RWPE2 (cell line): ENCODE results near the gene MAGI1.

ENCODE experiments used
- ATAC-seq: fragments of 200-7000 bp; cut with Tn5 transposase; 3 replicates; pipeline ENCODE4 v1.9.1; 2021; ENCODE audit warnings: low read depth
- DNase-seq: peaks from one replicate; pipeline ENCODE4 v3.0.0-alpha.2; 2020; ENCODE audit warnings: low spot score
- H3K27ac ChIP-seq: fragments of 450-650 bp; 2 replicates; pipeline ENCODE4 v1.5.1; 2017; ENCODE audit warnings: mild to moderate bottlenecking; ENCODE audit not compliant: poor library complexity, severe bottlenecking
- H3K27me3 ChIP-seq: fragments of 250-450 bp; sonication (Bioruptor Pico); 2 replicates; pipeline ENCODE4 v1.5.1; 2021; ENCODE audit warnings: mild to moderate bottlenecking, moderate library complexity; ENCODE audit not compliant: insufficient read depth, poor library complexity, severe bottlenecking
- H3K36me3 ChIP-seq: fragments of 250-450 bp; sonication (Bioruptor Pico); 2 replicates; pipeline ENCODE4 v1.5.1; 2020; ENCODE audit warnings: low read depth, mild to moderate bottlenecking, moderate library complexity
- H3K4me1 ChIP-seq: fragments of 250-450 bp; sonication (Bioruptor Pico); 2 replicates; pipeline ENCODE4 v1.5.1; 2021; ENCODE audit warnings: mild to moderate bottlenecking, moderate library complexity; ENCODE audit not compliant: insufficient read depth, poor library complexity, severe bottlenecking
- H3K4me3 ChIP-seq: fragments of 250-450 bp; sonication (Bioruptor Pico); 2 replicates; pipeline ENCODE4 v1.5.1; 2021; ENCODE audit warnings: mild to moderate bottlenecking, moderate library complexity; ENCODE audit not compliant: severe bottlenecking
- H3K9me3 ChIP-seq: fragments of 250-450 bp; sonication (Bioruptor Pico); 2 replicates; pipeline ENCODE4 v1.5.1; 2021; ENCODE audit warnings: mild to moderate bottlenecking, moderate library complexity; ENCODE audit not compliant: severe bottlenecking
- CTCF ChIP-seq: fragments of 450-650 bp; IDR thresholded peaks from one replicate; pipeline ENCODE4 v1.5.1; 2017; ENCODE audit warnings: mild to moderate bottlenecking, moderate library complexity; ENCODE audit not compliant: poor library complexity, severe bottlenecking

Gene MAGI1

DNA sequence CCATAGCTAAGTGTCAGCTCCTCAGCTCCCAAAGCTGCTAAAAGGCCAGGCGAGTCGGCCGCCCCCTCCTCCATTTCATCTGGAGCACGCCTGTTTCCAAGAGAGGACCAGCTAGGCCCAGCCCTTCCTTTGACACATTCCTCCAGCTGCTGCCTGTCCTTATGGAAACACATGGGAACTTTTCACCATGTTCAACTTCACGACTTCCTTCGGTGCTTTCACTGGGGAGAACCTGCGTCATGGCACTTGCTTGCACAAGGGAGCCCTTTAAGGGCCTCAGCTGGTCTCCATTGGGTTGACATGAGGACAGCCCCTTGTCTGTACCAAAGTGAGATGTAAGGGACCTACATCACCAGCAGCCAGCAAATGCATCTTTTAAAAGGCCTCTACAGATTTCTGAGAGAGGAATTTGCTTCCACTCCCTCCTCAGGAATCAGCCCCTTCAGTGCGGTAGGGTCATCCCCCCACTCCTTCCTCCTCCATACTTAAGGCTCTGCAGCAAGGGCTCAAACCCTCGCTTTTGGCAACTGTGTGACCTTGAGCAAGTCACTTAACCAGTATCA lies 2.1 kb downstream of the MAGI1 start:
- Histone ChIP-seq H3K36me3 (no peaks in the 10 kb centered on the region), H3K4me3 (peak overlapping the region; percentile 64), H3K4me1 (peaks cover 14% of the 10 kb centered on the region), H3K9me3 (no peaks in the 10 kb centered on the region), H3K27ac (peak overlapping the region; percentile 68), H3K27me3 (no peaks in the 10 kb centered on the region)
- no peak for TF ChIP-seq CTCF
- ATAC-seq = no peak
- DNase-seq = no peak

DNA sequence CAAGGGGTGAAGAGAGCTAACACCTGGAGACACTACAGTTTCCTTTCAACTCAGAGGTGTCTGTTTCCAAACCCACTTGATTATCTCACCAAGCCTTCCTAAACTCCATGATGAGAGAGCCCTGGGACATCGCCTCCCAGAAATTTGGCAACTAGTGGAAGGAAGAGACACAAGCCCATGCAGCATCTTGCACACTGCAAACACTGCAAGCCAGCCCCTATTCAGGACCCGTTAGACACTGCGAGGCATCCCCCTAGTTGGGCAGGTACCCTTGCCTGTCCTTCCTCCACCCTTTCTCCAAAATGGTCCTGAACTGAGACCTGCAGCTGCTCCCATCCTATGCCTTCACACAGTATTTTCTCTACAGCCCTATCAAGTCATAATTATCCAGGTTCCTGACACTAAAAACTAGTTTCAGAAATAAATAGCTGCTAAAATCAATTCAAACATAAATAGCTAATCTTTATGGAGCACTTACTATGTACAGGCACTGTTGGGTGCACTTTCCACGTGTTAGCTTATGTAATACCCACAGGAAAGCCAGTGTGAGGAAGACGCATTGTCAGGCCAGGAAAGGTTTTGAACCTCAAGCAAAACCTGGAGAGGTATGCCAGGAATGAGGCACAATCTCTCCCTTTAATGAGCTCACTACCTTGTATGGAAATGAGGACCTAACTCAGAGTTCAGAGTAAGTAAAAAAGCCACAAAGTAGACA lies 2.8 kb downstream of the MAGI1 start:
- ATAC-seq (no peak), DNase-seq (no peak)
- Histone ChIP-seq H3K4me1 (peaks cover 14% of the 10 kb centered on the region), H3K27me3 (no peaks in the 10 kb centered on the region), H3K27ac (peak overlapping the region; percentile 68), H3K4me3 (no peak overlapping the region), H3K9me3 (no peaks in the 10 kb centered on the region), H3K36me3 (no peaks in the 10 kb centered on the region)
- no peak for TF ChIP-seq CTCF

DNA sequence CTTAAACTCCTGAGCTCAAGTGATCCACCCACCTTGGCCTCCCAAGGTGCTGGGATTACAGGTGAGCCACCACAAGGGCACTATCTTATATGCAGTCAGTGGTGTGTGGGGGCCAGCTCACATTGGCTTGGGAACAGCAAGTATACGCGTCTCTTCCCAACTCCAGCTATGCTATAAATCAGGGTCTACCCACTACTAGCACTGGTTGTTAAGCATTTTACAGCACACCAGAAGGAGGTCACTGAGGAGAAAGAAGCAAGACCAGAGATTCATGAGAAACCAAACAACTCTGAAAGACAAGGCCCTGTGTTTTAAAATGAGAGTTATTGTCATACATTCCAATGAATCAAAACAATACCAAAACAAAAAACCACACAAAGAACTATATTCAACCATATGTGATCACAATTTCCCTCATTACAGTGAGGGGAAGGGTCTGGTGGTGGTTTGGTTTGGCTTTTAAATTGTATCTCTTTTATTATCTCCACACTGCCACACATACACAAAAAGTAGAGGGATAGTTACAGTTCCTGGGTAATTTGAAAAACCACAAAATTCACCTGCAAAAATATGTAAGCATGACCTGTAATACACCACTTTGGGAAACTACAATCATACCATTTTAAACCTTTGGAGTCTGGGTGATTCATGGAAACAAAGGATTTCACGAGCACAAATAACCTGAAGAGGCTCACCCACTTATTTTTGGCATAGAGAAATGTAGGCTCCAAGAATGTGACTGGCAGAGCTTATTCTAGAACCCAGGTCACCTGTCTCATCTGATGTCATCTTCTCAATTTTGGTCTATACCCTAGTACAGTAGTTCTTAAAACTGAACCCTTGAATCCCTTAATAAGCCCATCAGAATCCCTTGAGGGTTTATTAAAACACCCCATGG lies 5.2 kb downstream of the MAGI1 start:
- H3K4me1 ChIP-seq = peaks cover 14% of the 10 kb centered on the region
- no peak for TF ChIP-seq CTCF
- DNase-seq (no peak), ATAC-seq (no peak)
- H3K4me3 ChIP-seq = no peak overlapping the region
- H3K27me3 ChIP-seq = no peaks in the 10 kb centered on the region
- no peaks in the 10 kb centered on the region for H3K9me3 ChIP-seq
- H3K27ac ChIP-seq = no peak overlapping the region
- H3K36me3 ChIP-seq = no peaks in the 10 kb centered on the region

DNA sequence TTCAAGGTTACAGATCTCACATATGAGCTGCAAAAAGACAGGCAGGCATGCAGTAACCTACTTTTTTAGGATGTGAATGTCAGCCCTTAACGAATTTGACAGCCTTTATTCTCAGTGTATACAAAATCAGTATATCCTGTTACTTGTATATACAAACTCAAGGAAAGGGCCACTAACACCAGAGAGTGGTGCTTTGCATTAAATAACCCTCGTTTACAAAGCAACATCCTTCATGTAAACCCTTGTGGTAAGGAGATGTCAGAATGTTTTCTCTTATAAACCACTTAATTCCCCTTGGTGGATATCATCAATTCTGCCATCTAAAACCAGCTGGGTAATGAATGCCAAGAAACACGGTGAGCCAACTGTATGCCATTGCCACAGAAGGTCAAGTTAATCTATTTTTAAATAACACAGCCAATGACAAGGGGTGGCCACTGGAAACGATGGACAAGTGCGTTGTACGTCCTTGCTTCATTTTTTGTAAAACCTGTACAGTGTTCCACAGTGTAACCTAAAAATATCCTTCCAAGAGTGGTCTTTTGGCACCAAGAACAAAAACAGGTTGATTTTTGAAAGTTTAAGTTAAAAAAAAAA lies 7.5 kb downstream of the MAGI1 start:
- Histone ChIP-seq H3K36me3 (no peaks in the 10 kb centered on the region), H3K9me3 (no peaks in the 10 kb centered on the region), H3K27me3 (no peaks in the 10 kb centered on the region), H3K4me3 (no peak overlapping the region), H3K27ac (no peak overlapping the region), H3K4me1 (peaks cover 7% of the 10 kb centered on the region)
- ATAC-seq (no peak), DNase-seq (no peak)
- TF ChIP-seq CTCF = no peak
